Upper lobe of left lung (tissue), 4 donors: ENCODE data around the gene CHD8.

Experiments
- CTCF ChIP-seq, 6 experiments: fragments of 450-650 bp in 4 of 6; fragments of 200-600 bp in 2 of 6; sonication (generic) in 2 of 6; IDR thresholded peaks; one replicate each; pipeline ENCODE4 v1.5.1; 2016 to 2019; ENCODE audit warnings: antibody characterized with exemption in 6 of 6
- EP300 ChIP-seq, 4 donors: sonication (generic); formaldehyde crosslinking; IDR thresholded peaks; one replicate each; pipeline ENCODE4 v1.5.1; 2017; ENCODE audit warnings: antibody characterized with exemption in 4 of 4, control low read depth in 2 of 4
- POLR2A ChIP-seq, 4 donors: fragments of 450-650 bp; IDR thresholded peaks; one replicate each; pipeline ENCODE4 v1.5.1; 2016 to 2017; ENCODE audit warnings: antibody characterized with exemption in 4 of 4, mild to moderate bottlenecking in 2 of 4
- POLR2AphosphoS5 ChIP-seq, 2 donors: sonication (generic); formaldehyde crosslinking; IDR thresholded peaks; one replicate each; pipeline ENCODE4 v1.5.1; 2017; ENCODE audit warnings: antibody characterized with exemption in 2 of 2

GRCh38 chr14:21343035-21343794, 112.7 kb downstream of the CHD8 start:
- TF ChIP-seq POLR2AphosphoS5 (IDR thresholded peaks at IDR 0.05) (no peak), POLR2A (IDR thresholded peaks at IDR 0.05) (no peak), CTCF (IDR thresholded peaks at IDR 0.05) (no peak), EP300 (IDR thresholded peaks at IDR 0.05) (no peak)
